HEK293T (cell line): ENCODE results near the gene SCLY.

Source experiments
- CTCF ChIA-PET: fragments of 350-600 bp; formaldehyde crosslinking; extraction: SDS; loops from one replicate; lab custom pipeline; 2021; ENCODE audit warnings: antibody characterized with exemption, inconsistent platforms; lab: Yijun Ruan, JAX
- POLR2A ChIA-PET: fragments of 350-600 bp; formaldehyde crosslinking; extraction: SDS; loops from one replicate; lab custom pipeline; 2020; ENCODE audit warnings: antibody characterized with exemption, inconsistent platforms; lab: Yijun Ruan, JAX
- DNase-seq: peaks from one replicate; pipeline ENCODE4 v3.0.0; 2012; ENCODE audit warnings: mixed read lengths; ENCODE audit errors: extremely low spot score
- ARNT ChIP-seq: fragments of 450-650 bp; IDR thresholded peaks from 2 replicates; pipeline ENCODE4 v1.6.1; 2017; ENCODE audit warnings: mild to moderate bottlenecking
- BHLHE40 ChIP-seq: fragments of 450-650 bp; IDR thresholded peaks from 2 replicates; pipeline ENCODE4 v1.6.1; 2016; ENCODE audit warnings: mild to moderate bottlenecking, moderate library complexity, borderline replicate concordance
- CTBP1 ChIP-seq: fragments of 450-650 bp; IDR thresholded peaks from 2 replicates; pipeline ENCODE4 v1.6.1; 2016; ENCODE audit warnings: borderline replicate concordance
- ELF4 ChIP-seq: fragments of 450-650 bp; IDR thresholded peaks from 2 replicates; pipeline ENCODE4 v1.6.1; 2017; ENCODE audit warnings: antibody characterized with exemption
- FOXA1 ChIP-seq: fragments of 450-650 bp; IDR thresholded peaks from 2 replicates; pipeline ENCODE4 v1.6.1; 2016; ENCODE audit warnings: mild to moderate bottlenecking
- FOXK2 ChIP-seq: fragments of 450-650 bp; IDR thresholded peaks from 2 replicates; pipeline ENCODE4 v1.6.1; 2016; ENCODE audit warnings: mild to moderate bottlenecking
- FOXM1 ChIP-seq: fragments of 450-650 bp; IDR thresholded peaks from 2 replicates; pipeline ENCODE4 v1.6.1; 2017; ENCODE audit warnings: mild to moderate bottlenecking, borderline replicate concordance
- HDGF ChIP-seq: fragments of 450-650 bp; IDR thresholded peaks from 2 replicates; pipeline ENCODE4 v1.6.1; 2017; ENCODE audit warnings: antibody characterized with exemption, borderline replicate concordance
- L3MBTL2 ChIP-seq: fragments of 450-650 bp; conservative IDR thresholded peaks from 2 replicates; pipeline ENCODE4 v1.6.1; 2016; ENCODE audit warnings: mild to moderate bottlenecking
- LEF1 ChIP-seq: fragments of 450-650 bp; IDR thresholded peaks from 2 replicates; pipeline ENCODE4 v1.6.1; 2017; ENCODE audit warnings: mild to moderate bottlenecking, borderline replicate concordance
- NFRKB ChIP-seq: fragments of 450-650 bp; IDR thresholded peaks from 2 replicates; pipeline ENCODE4 v1.6.1; 2016; ENCODE audit warnings: mild to moderate bottlenecking, moderate library complexity
- PKNOX1 ChIP-seq: fragments of 450-650 bp; IDR thresholded peaks from 2 replicates; pipeline ENCODE4 v1.6.1; 2016
- SP1 ChIP-seq: fragments of 450-650 bp; IDR thresholded peaks from 2 replicates; pipeline ENCODE4 v1.6.1; 2017
- SUZ12 ChIP-seq: fragments of 450-650 bp; IDR thresholded peaks from 2 replicates; pipeline ENCODE4 v1.6.1; 2016; ENCODE audit warnings: mild to moderate bottlenecking
- TARDBP ChIP-seq: fragments of 450-650 bp; IDR thresholded peaks from 2 replicates; pipeline ENCODE4 v1.6.1; 2016
- ZNF384 ChIP-seq: fragments of 450-650 bp; IDR thresholded peaks from 2 replicates; pipeline ENCODE4 v1.6.1; 2016

SCLY gene

GRCh38 chr2:238097201-238097987, 36.6 kb downstream of the SCLY start:
- ChIA-PET POLR2A (interaction anchor here (1.4 to 1.5 kb wide), 2 partner anchors 35 to 37 kb away, joined by 5 to 6 read pairs; partner anchors contain the start of gene SCLY), CTCF (no interaction called here)
- TF ChIP-seq ZNF384 (no peak), TARDBP (no peak), SUZ12 (no peak), HDGF (no peak), ELF4 (no peak), SP1 (no peak), FOXM1 (no peak), LEF1 (no peak), PKNOX1 (no peak), L3MBTL2 (no peak)
- peak; percentile 5 for DNase-seq

GRCh38 chr2:238097988-238098871, 37.4 kb downstream of the SCLY start:
- peak; percentile 87 for DNase-seq
- TF ChIP-seq HDGF (peak; percentile 76; the same call in 1 of the 2 replicates), ZNF384 (no peak)
- CTCF ChIA-PET, result interaction anchor here (0.6 to 0.7 kb wide), 2 partner anchors 165 to 802 kb away, joined by 3 read pairs; no protein-coding TSS in a partner anchor
- POLR2A ChIA-PET, result interaction anchor here (0.6 to 1.5 kb wide), 3 partner anchors 11 to 38 kb away, joined by 3 to 6 read pairs (median 5); partner anchors contain the start of gene SCLY

- POLR2A ChIA-PET, result interaction anchor here (1.4 to 1.5 kb wide), 2 partner anchors 37 to 39 kb away, joined by 5 to 6 read pairs; partner anchors contain the start of gene SCLY
- DNase-seq, result no peak
- CTCF ChIA-PET, result no interaction called here
- TF ChIP-seq ARNT (no peak), NFRKB (no peak), SUZ12 (no peak), BHLHE40 (no peak), TARDBP (no peak), CTBP1 (no peak), PKNOX1 (no peak), FOXA1 (no peak), ZNF384 (no peak), FOXM1 (no peak)
Observed at GRCh38 chr2:238098901-238099713, 38.3 kb downstream of the SCLY start.

GRCh38 chr2:238099714-238100048, 38.9 kb downstream of the SCLY start:
- ChIA-PET CTCF (no interaction called here), POLR2A (no interaction called here)
- TF ChIP-seq FOXA1, result no peak
- no peak for DNase-seq

GRCh38 chr2:238100049-238100820, 39.4 kb downstream of the SCLY start, which contains the start of gene ESPNL:
TSS of gene ESPNL (plus strand) at chr2:238100340. CDS start at chr2:238100420, 80 bp downstream.
- ChIA-PET POLR2A (no interaction called here), CTCF (interaction anchor here (0.9 kb wide), 1 partner anchor 178 kb away, joined by 4 read pairs; no protein-coding TSS in a partner anchor)
- TF ChIP-seq L3MBTL2 (no peak), CTBP1 (no peak), SUZ12 (no peak), TARDBP (no peak), NFRKB (no peak), HDGF (no peak), FOXA1 (no peak), ELF4 (no peak), BHLHE40 (no peak), PKNOX1 (no peak), LEF1 (no peak), ZNF384 (no peak), SP1 (no peak), ARNT (no peak), FOXM1 (no peak), FOXK2 (no peak)
- no peak for DNase-seq
